HG03066 (cell line): ENCODE data around the gene DLG2.

Experiments used
- ATAC-seq: cut with Tn5 transposase; IDR thresholded peaks from one replicate; pipeline ENCODE4 v1.9.1; 2021; ENCODE audit warnings: low read depth; ENCODE audit not compliant: unreplicated experiment

The DLG2 gene

DNA sequence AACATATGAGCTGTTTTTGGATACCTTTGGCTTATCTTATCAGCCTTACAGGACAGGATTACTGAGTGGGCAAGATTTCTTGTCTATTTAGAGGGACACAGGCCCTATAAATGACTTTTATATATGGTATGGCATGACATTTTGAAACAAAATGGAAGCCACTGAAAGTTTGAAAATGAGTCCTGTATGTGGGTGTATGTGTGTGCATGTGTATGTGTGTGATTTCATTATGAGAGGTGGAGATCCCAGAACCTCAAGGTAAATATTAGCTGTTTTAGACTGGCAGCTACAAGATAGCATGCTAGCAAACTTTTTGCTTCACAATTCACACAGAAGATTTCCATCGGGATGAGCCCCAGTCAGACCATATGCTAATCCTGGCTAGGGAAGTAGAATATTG lies 1370.5 kb downstream of the DLG2 start:
- no peak for ATAC-seq

GRCh38 chr11:84255483-84255882 lies 1371.7 kb downstream of the DLG2 start:
- no peak for ATAC-seq

DNA sequence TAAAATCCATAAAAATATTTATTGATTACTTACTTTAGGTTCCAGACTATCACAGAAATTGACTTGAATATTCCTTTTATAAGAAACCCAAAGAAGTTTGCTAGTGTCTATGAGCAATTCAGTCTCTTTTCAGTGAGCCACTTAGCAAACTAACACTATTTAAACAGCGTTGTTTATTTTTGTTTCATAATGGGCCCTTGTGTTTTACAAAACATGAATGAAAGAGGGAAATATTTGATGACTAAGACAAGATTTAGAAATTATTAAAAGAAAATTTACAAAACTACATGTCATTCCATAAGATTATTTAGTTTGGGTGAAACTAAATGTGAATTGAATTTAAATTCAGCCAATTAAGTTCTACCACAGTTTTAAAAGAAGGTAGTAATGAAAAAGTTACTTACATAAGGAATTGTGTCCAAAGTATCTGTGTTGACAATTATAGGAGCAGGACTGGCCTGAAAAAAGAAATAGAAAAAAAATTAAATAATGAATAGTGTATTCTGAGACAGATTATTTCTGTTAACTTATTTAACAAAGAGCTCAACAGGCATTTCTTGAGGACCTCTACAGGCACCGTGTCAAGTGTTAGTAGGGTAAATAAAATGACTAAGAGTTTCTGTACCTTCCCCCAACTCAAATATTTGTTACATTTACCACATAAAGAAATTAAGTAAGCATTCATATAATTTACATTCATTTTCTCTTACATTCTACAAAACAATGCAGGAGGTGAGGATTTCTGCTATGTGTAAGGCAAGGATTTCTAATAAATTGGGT lies 1376.1 kb downstream of the DLG2 start:
- no peak for ATAC-seq

DNA sequence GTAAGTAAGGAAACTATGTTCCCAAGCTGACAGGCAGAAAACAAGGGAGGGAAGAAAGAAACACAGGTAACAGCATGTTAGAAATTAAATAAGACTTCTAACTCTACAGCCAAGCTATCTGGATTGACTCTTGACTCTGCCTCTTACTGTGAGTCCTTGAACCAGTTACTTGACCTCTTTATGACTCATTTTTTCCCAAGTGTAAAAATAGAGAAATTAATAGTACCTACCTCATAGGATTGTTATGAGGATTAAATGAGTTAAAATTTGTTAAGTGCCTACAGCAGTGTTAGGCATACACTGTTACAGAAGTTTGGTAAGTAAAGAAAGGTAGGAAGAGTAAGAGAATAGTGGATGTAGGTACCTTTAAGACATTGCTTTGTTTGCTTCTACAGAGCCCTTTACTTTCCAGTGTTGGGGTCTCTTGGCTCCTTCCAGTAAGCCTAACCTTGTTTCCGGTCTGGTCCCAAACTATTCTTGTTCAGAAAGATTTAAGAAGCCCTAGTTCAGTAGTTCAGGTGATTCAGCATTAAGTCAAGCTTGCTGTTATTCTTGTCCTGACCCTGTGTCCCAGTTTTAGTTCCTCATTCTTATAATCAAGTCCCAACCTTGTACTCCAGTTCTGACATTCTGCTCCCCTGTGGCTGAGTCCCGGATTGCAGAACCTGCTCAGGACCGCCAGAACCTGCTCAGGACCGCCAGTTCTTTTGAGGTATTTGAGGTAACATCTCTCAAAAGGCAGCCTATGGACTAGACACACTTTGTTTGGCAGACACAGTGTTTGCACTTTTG lies 1377.6 kb downstream of the DLG2 start:
- ATAC-seq = peak; percentile 62

DNA sequence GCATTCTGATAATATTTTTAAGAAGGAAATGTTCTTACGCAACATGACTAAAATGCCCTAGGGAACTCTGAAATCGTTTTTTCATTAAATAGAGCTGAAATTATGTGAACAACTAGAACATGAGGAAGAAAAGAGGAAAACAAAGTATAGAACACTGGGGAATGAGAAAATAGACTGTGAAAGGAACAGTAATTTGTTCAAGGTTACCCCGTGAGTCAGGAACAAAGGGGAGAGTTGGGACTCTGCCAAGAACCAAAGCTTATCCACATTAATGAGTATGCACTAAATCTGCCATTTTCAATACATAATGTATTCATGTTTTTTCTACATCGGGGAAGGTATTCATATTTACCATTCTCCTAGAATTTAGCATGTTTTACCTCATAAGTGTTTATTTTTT lies 1379.2 kb downstream of the DLG2 start:
- no peak for ATAC-seq

GRCh38 chr11:84247129-84247528 lies 1380.0 kb downstream of the DLG2 start:
- ATAC-seq = no peak

DNA sequence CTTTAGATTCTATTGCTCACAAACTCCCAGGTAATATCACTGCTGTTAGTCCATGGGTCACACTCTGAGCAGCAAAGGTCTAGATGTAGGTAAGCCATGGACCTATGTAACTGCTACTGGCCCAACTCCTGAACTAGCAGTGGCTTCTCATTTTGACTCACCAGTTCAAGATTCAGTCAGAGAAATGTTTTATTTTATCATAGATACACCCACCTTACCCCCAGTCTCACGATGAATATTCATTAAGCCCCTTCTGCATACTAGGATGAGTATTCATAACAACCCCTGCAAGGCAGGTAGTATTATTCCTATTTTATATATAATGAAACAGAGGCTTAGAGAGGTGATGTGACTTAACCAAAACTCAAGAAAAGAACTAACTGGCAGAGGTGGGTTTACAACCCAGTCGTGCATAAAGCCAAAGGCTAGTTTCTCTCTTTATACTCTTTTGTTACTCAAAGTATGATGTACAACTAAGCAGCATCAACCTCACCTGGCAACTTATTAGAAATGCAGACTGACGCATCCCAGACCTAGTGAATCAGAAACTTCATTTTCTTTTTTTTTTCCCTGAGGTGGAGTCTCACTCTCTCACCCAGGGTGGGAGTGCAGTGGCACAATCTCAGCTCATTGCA lies 1383.4 kb downstream of the DLG2 start:
- ATAC-seq = peak; percentile 62

DNA sequence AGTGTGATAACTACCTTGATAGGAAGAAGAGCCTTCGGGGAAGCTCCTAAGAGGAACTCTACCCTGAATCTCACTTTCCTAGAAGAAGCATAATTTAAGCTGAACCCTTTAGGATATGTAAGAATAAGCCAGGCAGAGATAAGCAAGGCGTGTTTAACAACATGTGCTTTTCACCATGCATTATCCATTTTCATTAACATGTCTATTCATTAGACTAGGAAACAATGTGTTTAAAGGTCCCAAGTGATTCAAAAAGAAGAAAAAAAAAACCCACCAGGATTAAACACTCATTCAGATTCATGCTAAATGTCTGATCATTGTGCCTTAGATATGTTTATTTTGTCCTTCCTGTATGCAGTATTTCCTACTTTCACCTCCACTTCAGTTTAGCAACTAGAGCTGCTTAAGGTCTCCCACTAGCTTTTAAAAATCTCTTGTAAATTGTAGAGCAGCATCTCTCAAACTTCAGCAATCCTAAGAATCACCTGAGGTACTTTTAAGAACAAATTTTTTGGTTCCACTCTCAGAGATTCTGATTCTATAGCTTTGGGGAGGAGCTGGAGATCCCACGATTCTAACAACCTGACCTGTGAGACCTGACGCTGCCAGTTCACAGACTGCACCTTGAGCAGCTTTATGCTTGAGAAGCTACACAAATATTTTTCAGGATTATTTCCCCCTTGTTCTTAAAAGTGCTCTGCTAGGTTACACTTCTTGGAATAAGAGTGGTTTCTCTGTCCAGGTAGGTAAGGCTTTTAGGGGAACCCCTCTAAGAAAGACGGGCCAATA lies 1385.6 kb downstream of the DLG2 start:
- no peak for ATAC-seq

GRCh38 chr11:84240847-84241246 lies 1386.3 kb downstream of the DLG2 start:
- no peak for ATAC-seq

DNA sequence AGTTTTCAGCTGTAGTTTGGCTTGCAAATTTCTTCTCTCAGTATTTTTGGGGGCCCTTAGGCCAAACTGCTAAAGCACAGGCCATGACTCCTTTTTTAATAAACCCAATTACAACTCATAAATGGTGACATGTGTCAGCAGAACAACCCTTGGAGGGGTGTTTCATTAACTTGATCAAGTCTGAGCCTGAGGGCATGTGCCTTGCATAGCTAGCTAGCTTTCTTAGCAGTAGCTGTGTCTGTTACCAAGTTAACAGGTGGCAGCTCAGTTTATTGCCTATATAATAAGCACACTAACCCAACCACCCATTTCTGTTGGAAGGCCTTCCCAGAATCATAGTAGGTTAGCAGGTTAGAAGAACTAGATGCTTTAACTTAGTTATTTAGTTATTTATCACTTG lies 1390.7 kb downstream of the DLG2 start:
- no peak for ATAC-seq

DNA sequence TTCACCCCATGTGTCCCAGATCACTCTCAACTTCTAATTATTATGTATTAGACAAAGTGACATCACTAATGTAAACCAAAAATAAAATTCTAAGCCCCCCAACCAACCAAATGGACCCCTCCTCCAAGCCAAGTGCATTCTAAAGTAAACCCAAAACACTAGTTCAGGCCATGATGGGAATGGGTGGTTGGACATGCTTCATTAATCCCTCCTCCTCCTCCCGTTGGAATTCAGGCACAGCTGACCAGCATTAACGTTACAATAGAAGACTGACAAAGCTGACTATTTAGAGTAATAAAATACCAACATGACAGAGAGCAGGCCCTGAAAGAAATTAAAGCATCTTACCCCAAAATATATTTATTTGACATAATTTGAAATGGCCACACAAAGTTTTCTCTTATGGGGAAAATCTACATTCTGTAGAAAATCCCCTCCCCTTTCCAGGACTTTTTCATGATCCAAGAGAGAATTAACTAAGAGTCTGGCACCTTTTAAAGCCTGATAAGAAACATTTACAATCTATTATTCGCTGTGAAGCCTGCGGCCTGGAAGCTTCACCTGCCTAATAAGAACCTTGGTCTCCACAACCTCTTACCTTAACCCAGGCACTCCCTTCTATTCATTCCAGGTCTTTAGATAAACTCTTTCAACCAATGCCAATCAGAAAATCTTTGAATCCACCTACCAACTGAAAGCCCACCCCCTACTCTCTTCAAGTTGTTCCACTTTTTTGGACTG lies 1392.5 kb downstream of the DLG2 start:
- no peak for ATAC-seq

DNA sequence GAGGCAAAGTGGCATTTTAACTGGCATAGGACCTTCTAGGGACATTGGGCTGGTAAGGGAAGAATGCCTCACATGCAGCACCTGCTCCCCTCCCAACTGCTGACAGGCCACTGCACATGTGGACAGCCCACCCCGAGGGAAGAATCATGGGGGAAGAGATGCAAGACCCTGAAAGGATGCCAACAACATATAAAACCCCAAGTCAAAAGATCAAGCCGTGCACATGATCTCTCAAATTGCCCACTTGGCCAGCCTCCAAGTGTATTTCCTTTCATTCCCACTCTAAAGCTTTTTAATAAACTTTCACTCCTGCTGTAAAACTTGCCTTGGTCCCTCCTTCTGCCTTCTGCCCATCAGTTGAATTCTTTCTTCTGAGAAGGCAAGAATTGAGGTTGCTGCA lies 1393.1 kb downstream of the DLG2 start:
- no peak for ATAC-seq

- ATAC-seq = no peak
Observed at GRCh38 chr11:84232511-84232910, 1394.6 kb downstream of the DLG2 start.

DNA sequence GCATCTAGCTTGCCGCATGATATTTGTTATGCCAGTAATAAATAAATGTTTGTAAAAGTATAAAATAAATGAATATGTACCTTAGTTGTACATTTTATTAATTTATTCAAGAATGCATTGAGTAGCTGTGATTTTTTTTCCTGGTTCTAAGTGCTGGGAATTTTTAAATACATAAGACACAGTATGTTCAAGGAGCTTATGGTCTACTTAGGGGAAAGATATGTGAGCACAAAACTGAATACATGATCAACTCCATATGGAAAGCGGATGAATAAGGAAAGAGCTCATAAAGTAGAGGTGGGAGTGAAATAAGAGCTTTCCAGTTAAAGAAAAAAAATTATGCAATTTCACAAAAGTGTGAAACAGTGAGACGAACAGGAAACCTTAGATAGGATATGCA lies 1396.7 kb downstream of the DLG2 start:
- no peak for ATAC-seq

GRCh38 chr11:84227970-84228665 lies 1399.0 kb downstream of the DLG2 start:
- no peak for ATAC-seq

- ATAC-seq = no peak
Observed at GRCh38 chr11:84224042-84224441, 1403.1 kb downstream of the DLG2 start.

DNA sequence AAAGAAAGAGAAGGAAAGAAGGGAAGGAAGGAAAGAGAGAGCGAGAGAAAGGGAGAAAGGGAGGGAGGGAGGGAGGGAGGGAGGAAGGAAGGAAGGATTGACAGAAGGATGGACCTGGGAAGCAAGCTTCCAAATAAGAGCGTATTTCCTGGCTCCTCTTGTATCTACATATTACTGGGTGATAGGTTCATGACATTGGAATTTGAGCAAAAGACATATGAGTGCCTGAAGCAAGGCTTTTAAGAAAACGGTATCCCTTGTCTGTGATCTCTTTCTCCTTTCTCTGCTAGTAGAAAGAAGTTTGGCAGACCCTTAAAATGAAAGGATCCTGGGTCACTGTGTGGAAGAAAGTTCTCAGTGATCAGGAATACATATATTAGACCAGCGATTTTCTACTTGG lies 1408.8 kb downstream of the DLG2 start:
- no peak for ATAC-seq

DNA sequence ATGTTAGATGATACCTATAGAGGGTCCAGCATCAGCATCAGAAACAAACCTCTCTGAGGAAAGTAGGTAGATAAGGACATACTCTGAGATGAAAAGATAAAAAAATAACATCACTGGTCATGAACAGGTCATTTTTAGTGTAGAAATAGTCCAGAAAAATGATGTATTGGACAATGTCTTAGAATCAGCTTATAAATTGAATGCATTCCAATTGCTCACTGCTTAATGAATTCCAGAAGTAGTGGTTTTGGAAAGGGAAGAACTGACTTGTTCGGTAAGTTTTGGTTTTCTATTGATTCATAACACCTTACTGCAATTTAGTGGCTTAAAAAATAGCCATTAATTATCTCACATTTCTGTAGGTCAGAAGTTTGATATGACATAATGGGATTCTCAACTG lies 1411.5 kb downstream of the DLG2 start:
- no peak for ATAC-seq

DNA sequence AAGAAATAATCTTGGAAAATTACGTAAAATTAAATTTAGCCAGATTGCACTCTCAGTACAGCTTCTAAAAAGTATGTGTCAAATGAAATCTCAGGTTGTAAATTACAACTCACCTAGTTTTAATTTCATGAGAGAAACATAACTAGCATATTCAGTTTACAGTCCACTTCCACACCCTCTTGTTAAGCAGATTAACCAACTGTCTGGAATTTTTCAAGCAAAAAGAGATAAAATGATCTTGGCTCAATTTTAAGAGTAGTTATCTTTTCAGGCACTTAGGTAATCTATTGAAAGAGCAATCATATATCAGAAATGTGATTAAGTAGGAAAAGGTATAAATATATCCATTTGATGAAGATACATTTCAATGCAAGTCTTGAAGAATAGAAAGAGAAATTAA lies 1412.6 kb downstream of the DLG2 start:
- ATAC-seq = no peak
